Endothelial cell of umbilical vein (primary cell): Measurements from ENCODE around the gene CDK5RAP2.

Source experiments
- FOS ChIP-seq: IDR thresholded peaks from 2 replicates; pipeline ENCODE4 v1.6.1; 2011; ENCODE audit warnings: mild to moderate bottlenecking, low read length, moderate library complexity, borderline replicate concordance; ENCODE audit not compliant: insufficient read depth
- JUN ChIP-seq: IDR thresholded peaks from 2 replicates; pipeline ENCODE4 v1.6.1; 2011; ENCODE audit warnings: borderline replicate concordance, low read depth; ENCODE audit not compliant: insufficient read length, insufficient read depth
- MYC ChIP-seq: IDR thresholded peaks from one replicate; pipeline ENCODE4 v1.6.1; 2011; ENCODE audit warnings: mild to moderate bottlenecking, low read depth, low read length
- POLR2A ChIP-seq: IDR thresholded peaks from 2 replicates; pipeline ENCODE4 v1.6.1; 2012; ENCODE audit warnings: low read depth, mild to moderate bottlenecking, control low read depth, low read length
- POLR2AphosphoS5 ChIP-seq: IDR thresholded peaks from 2 replicates; pipeline ENCODE4 v1.6.1; 2012; ENCODE audit warnings: low read depth, mild to moderate bottlenecking, control low read depth, low read length, moderate library complexity; ENCODE audit not compliant: insufficient read depth
- TF ChIP-seq, protein P1 (sequence below), 2 donors: IDR thresholded peaks; 1 replicate in 1 of 2; 2 replicates in 1 of 2; pipeline ENCODE4 v1.5.1; 2011; ENCODE audit warnings: low read length in 2 of 2, mild to moderate bottlenecking in 2 of 2, moderate library complexity in 2 of 2, control low read depth in 1 of 2, inconsistent platforms in 1 of 2, low read depth in 1 of 2; ENCODE audit not compliant: insufficient read depth in 1 of 2; ENCODE audit errors: extremely low read depth in 1 of 2
- TF ChIP-seq, protein P2 (sequence below): IDR thresholded peaks from 2 replicates; pipeline ENCODE4 v1.6.1; 2011; ENCODE audit not compliant: insufficient read depth, insufficient read length

DNA sequence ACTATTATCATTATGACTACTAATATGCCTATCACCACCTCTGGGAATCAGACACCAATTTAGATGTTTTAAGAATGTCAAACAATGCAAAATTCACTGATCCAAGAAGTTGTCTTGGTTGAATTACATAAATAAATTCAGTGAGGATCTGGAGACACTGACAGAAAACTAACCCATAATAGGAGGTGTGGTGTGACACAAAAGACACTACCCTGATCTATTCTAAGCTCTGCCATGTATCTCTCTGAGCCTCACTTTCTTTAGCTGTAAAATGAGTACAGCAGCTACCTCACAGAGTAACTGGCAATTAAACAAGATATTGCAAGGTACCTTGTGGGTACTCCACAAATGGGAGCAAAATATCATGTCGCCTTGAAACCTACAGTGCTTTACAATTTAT lies 7.5 kb downstream of the CDK5RAP2 start:
- TF ChIP-seq, protein P1, sequence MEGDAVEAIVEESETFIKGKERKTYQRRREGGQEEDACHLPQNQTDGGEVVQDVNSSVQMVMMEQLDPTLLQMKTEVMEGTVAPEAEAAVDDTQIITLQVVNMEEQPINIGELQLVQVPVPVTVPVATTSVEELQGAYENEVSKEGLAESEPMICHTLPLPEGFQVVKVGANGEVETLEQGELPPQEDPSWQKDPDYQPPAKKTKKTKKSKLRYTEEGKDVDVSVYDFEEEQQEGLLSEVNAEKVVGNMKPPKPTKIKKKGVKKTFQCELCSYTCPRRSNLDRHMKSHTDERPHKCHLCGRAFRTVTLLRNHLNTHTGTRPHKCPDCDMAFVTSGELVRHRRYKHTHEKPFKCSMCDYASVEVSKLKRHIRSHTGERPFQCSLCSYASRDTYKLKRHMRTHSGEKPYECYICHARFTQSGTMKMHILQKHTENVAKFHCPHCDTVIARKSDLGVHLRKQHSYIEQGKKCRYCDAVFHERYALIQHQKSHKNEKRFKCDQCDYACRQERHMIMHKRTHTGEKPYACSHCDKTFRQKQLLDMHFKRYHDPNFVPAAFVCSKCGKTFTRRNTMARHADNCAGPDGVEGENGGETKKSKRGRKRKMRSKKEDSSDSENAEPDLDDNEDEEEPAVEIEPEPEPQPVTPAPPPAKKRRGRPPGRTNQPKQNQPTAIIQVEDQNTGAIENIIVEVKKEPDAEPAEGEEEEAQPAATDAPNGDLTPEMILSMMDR (IDR thresholded peaks at IDR 0.05; ENCODE audit: extremely low read depth in 1 of 2, insufficient read depth in 1 of 2, low read depth in 1 of 2, low read length in 2 of 2): no peak
- TF ChIP-seq POLR2AphosphoS5 (no peak), POLR2A (no peak), MYC (no peak), FOS (no peak), JUN (no peak)
- TF ChIP-seq, protein P2, sequence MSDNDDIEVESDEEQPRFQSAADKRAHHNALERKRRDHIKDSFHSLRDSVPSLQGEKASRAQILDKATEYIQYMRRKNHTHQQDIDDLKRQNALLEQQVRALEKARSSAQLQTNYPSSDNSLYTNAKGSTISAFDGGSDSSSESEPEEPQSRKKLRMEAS: no peak
